ENCODE data around the gene TLE2. TPM values are rescaled to one million over a fixed set of nuclear protein-coding genes. Genes with fewer than 3 reads are reported as not detected.
"Not testable (repeated sequence)": the region's sequence is repeated elsewhere in the genome, so short reads cannot be mapped to it uniquely, and the experiment has no call there.

The TLE2 gene
- total RNA-seq, 1 experiment from 2014 or later, result 1.9 TPM

- no peak for DNase-seq (ENCODE audit: extremely low read depth, low read depth)
These were observed 13.7 kb downstream of the TLE2 start for GRCh38 chr19:3015126-3016057.

DNA sequence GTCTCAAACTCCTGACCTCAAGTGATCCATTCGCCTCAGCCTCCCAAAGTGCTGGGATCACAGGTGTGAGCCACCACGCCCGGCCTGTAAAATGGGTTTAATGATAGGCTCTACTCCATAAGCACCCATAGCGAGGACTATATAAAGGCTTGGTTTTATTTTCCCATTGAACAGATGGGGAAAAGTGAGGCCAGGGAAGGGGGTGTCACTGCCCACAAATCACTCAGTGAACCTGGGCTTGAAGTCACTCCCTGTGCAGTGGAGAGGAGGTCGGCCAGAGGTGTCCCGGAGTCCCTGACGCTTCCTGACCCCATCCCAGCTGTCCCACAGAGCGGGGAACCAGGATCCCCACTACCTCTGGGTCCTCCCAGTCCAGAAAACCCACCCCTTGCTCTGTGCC lies 14.9 kb downstream of the TLE2 start:
- DNase-seq (ENCODE audit: extremely low read depth, low read depth), result no peak

- DNase-seq (ENCODE audit: extremely low read depth, low read depth), result no peak
These were observed 15.8 kb downstream of the TLE2 start for GRCh38 chr19:3013263-3013725.

- DNase-seq (ENCODE audit: extremely low read depth, low read depth), result no peak
These were observed 16.3 kb downstream of the TLE2 start for GRCh38 chr19:3012621-3013262.

DNA sequence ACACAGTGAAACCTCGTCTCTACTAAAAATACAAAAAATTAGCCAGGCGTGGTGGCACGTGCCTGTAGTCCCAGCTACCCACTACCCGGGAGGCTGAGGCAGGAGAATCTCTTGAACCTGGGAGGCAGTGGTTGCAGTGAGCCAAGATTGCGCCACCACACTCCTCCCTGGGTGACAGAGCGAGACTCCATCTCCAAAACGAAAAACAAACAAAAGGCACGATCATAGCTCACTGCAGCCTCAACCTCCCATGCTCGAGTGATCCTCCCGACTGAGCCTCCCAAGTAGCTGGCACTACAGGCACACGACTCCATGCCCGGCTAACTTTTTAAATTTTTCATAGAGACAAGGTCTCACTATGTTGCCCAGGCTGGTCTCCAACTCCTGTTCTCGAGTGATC lies 17.0 kb downstream of the TLE2 start:
- not testable (repeated sequence) for DNase-seq (ENCODE audit: extremely low read depth, low read depth)

DNA sequence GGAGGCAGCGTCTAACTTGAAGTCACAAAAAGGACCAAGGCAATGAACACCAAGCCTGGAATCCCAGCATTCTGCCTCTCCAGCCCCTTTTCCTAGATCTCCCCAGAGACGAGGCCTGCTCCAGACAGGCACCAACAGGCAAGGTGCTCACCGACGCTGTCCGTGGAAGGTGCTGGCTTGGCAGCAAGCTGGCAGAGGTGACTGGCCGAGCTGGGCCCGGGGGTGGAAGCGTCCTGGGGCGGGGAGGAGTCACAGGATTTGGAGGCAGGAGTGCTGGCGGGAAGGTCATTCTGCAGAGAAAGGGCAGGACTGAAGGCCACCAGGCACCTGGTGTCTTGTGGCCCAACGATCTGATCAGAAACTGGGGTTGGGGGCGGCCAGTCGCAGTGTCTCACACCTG lies 18.2 kb downstream of the TLE2 start:
- no peak for DNase-seq (ENCODE audit: extremely low read depth, low read depth)

GRCh38 chr19:3008994-3009393 lies 20.1 kb downstream of the TLE2 start:
- no peak for DNase-seq (ENCODE audit: extremely low read depth, low read depth)

GRCh38 chr19:3007975-3008374 lies 21.1 kb downstream of the TLE2 start:
- no peak for DNase-seq (ENCODE audit: extremely low read depth, low read depth)

DNA sequence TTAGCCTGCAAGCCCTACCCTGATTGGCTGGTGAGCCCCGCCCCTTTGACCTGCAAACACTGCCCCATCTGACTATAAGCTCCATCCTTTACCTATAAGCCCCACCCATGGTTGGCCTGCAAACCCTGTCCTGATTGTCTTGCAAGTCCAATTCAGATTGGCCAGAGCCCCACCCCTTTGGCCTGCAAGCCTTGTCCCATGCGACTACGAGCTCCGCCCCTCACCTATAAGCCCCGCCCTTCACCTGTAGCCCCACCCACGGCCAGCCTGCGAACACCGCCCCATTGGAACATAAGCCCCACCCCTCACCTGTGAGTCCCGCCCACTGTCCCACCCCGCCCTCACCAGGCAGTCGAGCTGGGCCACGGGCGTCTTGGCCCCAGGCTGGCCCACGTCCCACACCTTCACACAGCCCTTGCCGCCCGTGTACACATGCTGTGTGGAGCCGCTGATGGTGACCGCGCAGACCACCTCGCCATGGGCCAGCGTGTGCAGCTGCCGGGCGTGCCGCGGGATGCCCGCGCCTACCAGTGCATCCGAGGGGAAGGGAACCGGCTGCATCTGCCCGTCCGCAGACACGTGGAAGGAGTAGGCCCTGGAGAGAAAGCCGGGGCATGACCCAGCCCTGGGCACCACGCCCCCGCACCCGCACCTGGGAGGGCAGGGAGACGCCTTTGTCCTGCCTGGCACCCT lies 22.9 kb downstream of the TLE2 start:
- no peak for DNase-seq (ENCODE audit: extremely low read depth, low read depth)

DNA sequence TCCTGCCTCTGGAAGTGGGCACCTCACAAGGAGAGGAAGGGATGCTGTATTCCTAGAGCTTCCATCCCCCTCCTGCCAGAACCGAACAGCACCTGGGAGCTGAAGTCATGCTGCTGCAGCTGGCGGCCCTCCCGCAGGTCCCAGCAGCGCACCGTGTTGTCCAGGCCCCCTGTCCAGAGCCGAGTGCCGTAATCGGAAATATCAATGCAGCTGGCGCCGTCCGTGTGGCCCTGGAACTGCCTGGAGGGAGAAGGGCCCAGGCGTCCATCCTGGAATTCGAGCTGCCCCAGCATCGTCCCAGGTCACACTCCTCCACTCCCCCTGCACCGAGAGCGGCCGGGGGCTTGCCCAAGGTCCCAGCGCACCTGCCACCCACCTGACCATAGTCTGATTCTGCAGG lies 23.7 kb downstream of the TLE2 start:
- no peak for DNase-seq (ENCODE audit: extremely low read depth, low read depth)

DNA sequence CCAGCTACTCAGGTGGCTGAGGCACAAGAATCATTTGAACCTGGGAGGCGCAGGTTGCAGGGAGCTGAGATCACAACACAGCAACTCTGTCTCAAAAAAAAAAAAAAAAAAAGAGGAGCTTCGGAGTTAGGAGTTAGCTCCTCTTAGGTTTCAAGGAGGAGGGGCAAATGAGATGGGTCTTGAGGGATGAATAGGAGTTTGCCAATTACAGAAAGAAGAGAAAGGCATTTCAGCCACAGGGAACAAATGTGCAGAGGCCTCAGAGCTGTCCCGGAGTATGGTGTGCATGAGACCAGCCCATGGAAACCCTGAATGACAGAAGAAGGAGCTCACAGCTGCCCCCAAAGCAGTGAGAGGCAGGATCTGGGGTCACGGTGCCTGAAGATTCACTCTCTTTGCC lies 24.6 kb downstream of the TLE2 start:
- DNase-seq (ENCODE audit: extremely low read depth, low read depth), result no peak

- no peak for DNase-seq (ENCODE audit: extremely low read depth, low read depth)
These were observed 26.0 kb downstream of the TLE2 start for GRCh38 chr19:3003046-3003445.

GRCh38 chr19:3001235-3001800 lies 27.8 kb downstream of the TLE2 start:
- DNase-seq (ENCODE audit: extremely low read depth, low read depth), result no peak

GRCh38 chr19:2998642-2999041 lies 30.4 kb downstream of the TLE2 start:
- no peak for DNase-seq (ENCODE audit: extremely low read depth, low read depth)

DNA sequence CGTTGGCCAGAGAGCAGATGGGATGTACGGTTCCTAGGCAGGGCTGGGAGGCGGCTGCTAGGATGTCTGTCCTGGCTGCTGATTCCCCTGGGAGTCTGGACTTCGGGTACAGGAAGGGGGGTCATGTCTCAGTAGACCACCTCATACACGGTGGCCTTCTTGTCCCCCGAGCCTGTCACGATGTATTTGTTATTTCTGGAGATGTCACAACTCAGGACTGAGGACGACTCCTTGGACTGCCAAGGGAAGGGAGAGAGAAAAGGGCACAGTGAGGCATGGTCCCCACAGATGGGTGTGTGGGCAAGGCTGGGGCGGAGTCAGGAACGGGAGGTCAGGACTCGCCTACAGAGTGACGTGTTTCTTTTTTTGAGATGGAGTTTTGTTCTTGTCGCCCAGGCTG lies 31.4 kb downstream of the TLE2 start:
- no peak for DNase-seq (ENCODE audit: extremely low read depth, low read depth)

DNA sequence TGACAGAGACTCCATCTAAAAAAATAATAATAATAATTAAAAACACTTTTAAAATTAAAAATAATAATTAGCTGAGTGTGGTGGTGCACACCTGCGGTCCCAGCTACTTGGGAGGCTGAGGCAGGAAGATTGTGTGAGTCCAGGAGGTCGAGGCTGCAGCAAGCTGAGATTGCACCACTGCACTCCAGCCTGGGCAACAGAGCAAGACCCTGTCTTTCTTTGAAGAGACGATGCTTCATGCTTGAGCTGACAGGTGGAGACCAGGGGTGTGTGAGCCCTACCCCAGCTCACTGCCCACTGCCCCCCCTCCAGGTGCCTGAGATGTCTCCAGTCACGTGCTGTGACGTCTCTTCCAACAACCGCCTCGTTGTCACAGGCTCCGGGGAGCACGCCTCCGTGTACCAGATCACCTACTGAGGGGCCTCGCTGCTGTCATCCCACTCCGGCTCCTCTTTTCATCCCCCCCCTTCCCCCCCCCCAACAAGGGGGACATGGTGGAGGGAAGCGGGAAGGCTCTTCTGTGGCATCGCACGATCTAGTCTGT lies 34.4 kb downstream of the TLE2 start:
- DNase-seq (ENCODE audit: extremely low read depth, low read depth), result no peak

GRCh38 chr19:2993579-2993978 lies 35.5 kb downstream of the TLE2 start:
- DNase-seq (ENCODE audit: extremely low read depth, low read depth), result no peak

DNA sequence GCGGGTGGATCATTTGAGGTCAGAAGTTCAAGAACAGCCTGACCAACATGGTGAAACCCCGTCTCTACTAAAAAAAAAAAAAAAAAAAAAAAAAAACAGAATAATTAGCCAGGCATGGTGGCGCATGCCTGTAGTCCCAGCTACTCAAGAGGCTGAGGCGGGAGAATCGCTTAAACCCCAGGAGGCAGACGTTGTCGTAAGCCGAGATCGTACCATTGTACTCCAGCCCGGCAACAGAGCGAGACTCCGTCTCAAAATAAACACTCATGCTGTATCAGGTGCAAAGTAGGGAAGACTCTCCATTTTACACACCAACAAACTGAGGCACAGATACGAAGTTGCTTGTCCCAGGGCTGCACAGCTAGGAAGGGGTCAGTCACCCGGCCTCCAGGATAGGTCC lies 36.1 kb downstream of the TLE2 start:
- DNase-seq (ENCODE audit: extremely low read depth, low read depth), result no peak

DNA sequence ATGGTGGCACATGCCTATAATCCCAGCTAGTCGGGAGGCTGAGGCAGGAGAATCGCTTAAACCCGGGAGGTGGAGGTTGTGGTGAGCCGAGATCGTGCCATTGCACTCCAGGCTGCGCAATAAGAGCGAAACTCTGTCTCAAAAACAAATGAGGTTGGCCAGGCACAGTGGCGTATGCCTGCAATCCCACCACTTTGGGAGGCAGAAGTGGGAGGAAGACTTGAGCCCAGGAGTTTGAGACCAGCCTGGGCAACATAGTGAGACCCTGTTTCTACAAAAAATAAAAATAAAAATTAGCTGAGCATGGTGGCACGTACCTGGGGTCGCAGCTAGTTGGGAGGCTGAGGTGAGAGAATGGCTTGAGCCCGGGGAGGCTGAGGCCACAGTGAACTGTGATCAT lies 36.7 kb downstream of the TLE2 start:
- not testable (repeated sequence) for DNase-seq (ENCODE audit: extremely low read depth, low read depth)

DNA sequence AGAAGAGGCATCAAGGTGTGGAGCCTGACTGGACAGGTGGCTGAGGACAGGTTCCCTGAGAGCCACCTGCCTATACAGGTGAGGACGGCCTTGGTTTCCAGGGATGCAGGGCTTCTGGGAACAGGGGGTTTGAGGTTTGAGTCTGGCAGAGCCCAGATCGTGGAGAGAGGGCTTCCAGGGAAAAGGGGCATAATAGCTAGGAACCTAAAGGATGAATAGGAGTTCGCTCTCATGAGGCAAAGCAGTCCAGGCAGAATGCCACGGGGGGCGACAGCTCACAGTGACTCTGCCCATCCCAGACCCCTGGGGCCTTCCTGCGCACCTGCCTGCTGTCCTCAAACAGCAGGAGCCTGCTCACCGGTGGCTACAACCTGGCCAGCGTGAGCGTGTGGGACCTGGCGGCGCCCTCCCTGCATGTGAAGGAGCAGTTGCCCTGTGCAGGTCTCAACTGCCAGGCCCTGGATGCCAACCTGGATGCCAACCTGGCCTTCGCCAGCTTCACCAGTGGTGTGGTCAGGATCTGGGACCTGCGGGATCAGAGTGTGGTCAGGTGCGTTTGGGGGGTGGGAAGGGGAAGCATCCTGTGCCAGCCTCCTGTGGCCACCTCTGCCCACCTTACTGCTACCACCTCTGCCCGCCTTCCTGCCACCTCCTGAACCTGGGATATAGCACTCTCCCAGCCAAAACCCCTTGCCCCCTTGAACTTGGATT lies 39.7 kb downstream of the TLE2 start:
- DNase-seq (ENCODE audit: extremely low read depth, low read depth), result no peak
